Lower leg skin (tissue), 4 donors: ENCODE results near the gene ERMN. TPM values are rescaled to one million over a fixed set of nuclear protein-coding genes. Genes with fewer than 3 reads are reported as not detected.
"Not testable (repeated sequence)": the region's sequence is repeated elsewhere in the genome, so short reads cannot be mapped to it uniquely, and the experiment has no call there.

ENCODE experiments used
- DNase-seq, 2 donors: peaks; one replicate each; pipeline ENCODE4 v3.0.0-alpha.2; 2019; ENCODE audit warnings: low spot score in 2 of 2
- H3K4me3 ChIP-seq: fragments of 200-600 bp; sonication (generic); 2 replicates; pipeline ENCODE4 v1.5.1; 2017; ENCODE audit warnings: mild to moderate bottlenecking, low read depth; ENCODE audit not compliant: poor library complexity, severe bottlenecking
- CTCF ChIP-seq, 3 donors: fragments of 450-650 bp; IDR thresholded peaks; one replicate each; pipeline ENCODE4 v1.5.1; 2016; ENCODE audit warnings: antibody characterized with exemption in 3 of 3, mild to moderate bottlenecking in 3 of 3, moderate library complexity in 2 of 3
- POLR2A ChIP-seq, 2 donors: fragments of 450-650 bp; IDR thresholded peaks; one replicate each; pipeline ENCODE4 v1.6.1; 2016 to 2017; ENCODE audit warnings: antibody characterized with exemption in 2 of 2, mild to moderate bottlenecking in 1 of 2, moderate library complexity in 1 of 2
- WGBS, 2 donors: methylation state at CpG; one replicate each; pipeline ENCODE4 v1.1.5; 2018; 5-methylcytosine and 5-hydroxymethylcytosine counted together
- intact Hi-C: fragments of 100-400 bp; cut with DNase I; formaldehyde crosslinking; loops from one replicate; pipeline ENCODE4 v1.15.0; 2023; ENCODE audit warnings: low total_unique reads
- total RNA-seq, 4 donors: library from RNA; depleted of rRNA; stranded (reverse); fragments of >200 nt; gene quantifications; one replicate each; pipeline ENCODE4 v1.1.0, GENCODE V29; 2016

The ERMN gene
- total RNA-seq, 4 donors from 2014 or later = 0.65 TPM; not detected in 3

GRCh38 chr2:157345647-157346389, 20.2 kb upstream of the ERMN start:
- no peak overlapping the region for H3K4me3 ChIP-seq
- 83 to 92% methylated on average over 2 of the region's 2 CpGs for WGBS, 2 donors
- no peak for TF ChIP-seq CTCF (IDR thresholded peaks at IDR 0.05)
- no peak for TF ChIP-seq POLR2A (IDR thresholded peaks at IDR 0.05)
- no peak for DNase-seq
- intact Hi-C loops = no loop called here

GRCh38 chr2:157341381-157341780, 15.8 kb upstream of the ERMN start:
- WGBS, 2 donors = 92 to 100% methylated on average over 1 to 2 of the region's 2 CpGs
- intact Hi-C loops, DNase-seq, H3K4me3 ChIP-seq: not testable (repeated sequence)

- TF ChIP-seq POLR2A (IDR thresholded peaks at IDR 0.05) = no peak
- TF ChIP-seq CTCF (IDR thresholded peaks at IDR 0.05) = no peak
- intact Hi-C loops = no loop called here
- DNase-seq = no peak
- no peak overlapping the region for H3K4me3 ChIP-seq
- WGBS, 2 donors = 86 to 87% methylated on average over 4 of the region's 4 CpGs
Measured at GRCh38 chr2:157339965-157340655, 14.5 kb upstream of the ERMN start.

GRCh38 chr2:157337978-157338377, 12.4 kb upstream of the ERMN start:
- WGBS, 2 donors = 64 to 66% methylated on average over 3 of the region's 3 CpGs
- TF ChIP-seq CTCF (IDR thresholded peaks at IDR 0.05) (no peak), POLR2A (IDR thresholded peaks at IDR 0.05) (no peak)
- no peak overlapping the region for H3K4me3 ChIP-seq
- intact Hi-C loops = no loop called here
- no peak for DNase-seq

- TF ChIP-seq CTCF (IDR thresholded peaks at IDR 0.05) (no peak), POLR2A (IDR thresholded peaks at IDR 0.05) (no peak)
- 45 to 46% methylated on average over 8 of the region's 8 CpGs for WGBS, 2 donors
- intact Hi-C loops = no loop called here
- DNase-seq = no peak
- H3K4me3 ChIP-seq = no peak overlapping the region
Measured at GRCh38 chr2:157336137-157337010, 10.8 kb upstream of the ERMN start.

- WGBS, 2 donors = 88% methylated on average over 3 of the region's 3 CpGs
- no peak for DNase-seq
- no peak overlapping the region for H3K4me3 ChIP-seq
- TF ChIP-seq POLR2A (IDR thresholded peaks at IDR 0.05) (no peak), CTCF (IDR thresholded peaks at IDR 0.05) (no peak)
- intact Hi-C loops = no loop called here
Measured at GRCh38 chr2:157334797-157335196, 9.2 kb upstream of the ERMN start.
